HUES64 (cell line): Measurements from ENCODE around the gene PDHX.
"Not testable (repeated sequence)": the region's sequence is repeated elsewhere in the genome, so short reads cannot be mapped to it uniquely, and the experiment has no call there.

Source experiments
- H3K27ac ChIP-seq: 2 replicates; pipeline ENCODE4 v1.7.0; 2013; ENCODE audit warnings: low read depth, low read length, inconsistent platforms
- H3K27me3 ChIP-seq: 2 replicates; pipeline ENCODE4 v1.6.1; 2013; ENCODE audit warnings: mild to moderate bottlenecking, low read length; ENCODE audit not compliant: insufficient read depth
- H3K36me3 ChIP-seq: 2 replicates; pipeline ENCODE4 v1.6.1; 2013; ENCODE audit warnings: mild to moderate bottlenecking, low read length; ENCODE audit not compliant: insufficient read depth
- H3K4me1 ChIP-seq: 2 replicates; pipeline ENCODE4 v1.6.1; 2013; ENCODE audit warnings: mild to moderate bottlenecking, low read length, moderate library complexity; ENCODE audit not compliant: insufficient read depth
- H3K4me3 ChIP-seq: 2 replicates; pipeline ENCODE4 v1.5.1; 2013; ENCODE audit warnings: mild to moderate bottlenecking, low read length, moderate library complexity
- H3K9ac ChIP-seq: 2 replicates; pipeline ENCODE4 v1.6.1; 2013; ENCODE audit warnings: mild to moderate bottlenecking, low read depth, low read length
- H3K9me3 ChIP-seq: 2 replicates; pipeline ENCODE4 v1.6.1; 2013; ENCODE audit warnings: low read depth, low read length; ENCODE audit not compliant: insufficient read depth
- WGBS: fragments of 150-250, 120-280 bp; methylation state at CpG from one replicate; pipeline ENCODE4 v1.1.7; 2013; ENCODE audit warnings: missing lambda C conversion rate; 5-methylcytosine and 5-hydroxymethylcytosine counted together

Gene PDHX

DNA sequence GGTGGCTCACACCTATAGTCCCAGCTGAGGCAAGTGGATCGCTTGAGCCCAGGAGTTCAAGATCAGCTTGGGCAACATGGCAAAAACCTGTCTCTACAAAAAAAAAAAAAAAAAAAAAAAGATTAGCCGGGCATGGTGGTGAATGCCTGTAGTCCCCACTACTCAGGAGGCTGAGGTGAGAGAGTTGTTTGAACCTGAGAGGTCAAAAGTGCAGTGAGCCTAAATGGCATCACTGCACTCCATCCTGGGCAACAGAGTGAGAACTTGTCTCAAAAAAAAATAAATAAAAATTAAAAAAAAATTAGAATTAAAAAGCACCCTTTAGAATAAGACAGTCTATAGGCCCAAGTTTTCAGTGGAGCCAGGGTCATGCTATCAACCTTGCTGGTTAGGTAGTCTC is 95.5 kb downstream of the PDHX start:
- Histone ChIP-seq H3K9me3 (no peaks in the 10 kb centered on the region), H3K4me3 (no peak overlapping the region), H3K27me3 (no peaks in the 10 kb centered on the region), H3K36me3 (no peaks in the 10 kb centered on the region), H3K27ac (no peak overlapping the region), H3K9ac (no peak overlapping the region), H3K4me1 (peaks cover 16% of the 10 kb centered on the region)
- 96% methylated on average over 2 of the region's 2 CpGs for WGBS

DNA sequence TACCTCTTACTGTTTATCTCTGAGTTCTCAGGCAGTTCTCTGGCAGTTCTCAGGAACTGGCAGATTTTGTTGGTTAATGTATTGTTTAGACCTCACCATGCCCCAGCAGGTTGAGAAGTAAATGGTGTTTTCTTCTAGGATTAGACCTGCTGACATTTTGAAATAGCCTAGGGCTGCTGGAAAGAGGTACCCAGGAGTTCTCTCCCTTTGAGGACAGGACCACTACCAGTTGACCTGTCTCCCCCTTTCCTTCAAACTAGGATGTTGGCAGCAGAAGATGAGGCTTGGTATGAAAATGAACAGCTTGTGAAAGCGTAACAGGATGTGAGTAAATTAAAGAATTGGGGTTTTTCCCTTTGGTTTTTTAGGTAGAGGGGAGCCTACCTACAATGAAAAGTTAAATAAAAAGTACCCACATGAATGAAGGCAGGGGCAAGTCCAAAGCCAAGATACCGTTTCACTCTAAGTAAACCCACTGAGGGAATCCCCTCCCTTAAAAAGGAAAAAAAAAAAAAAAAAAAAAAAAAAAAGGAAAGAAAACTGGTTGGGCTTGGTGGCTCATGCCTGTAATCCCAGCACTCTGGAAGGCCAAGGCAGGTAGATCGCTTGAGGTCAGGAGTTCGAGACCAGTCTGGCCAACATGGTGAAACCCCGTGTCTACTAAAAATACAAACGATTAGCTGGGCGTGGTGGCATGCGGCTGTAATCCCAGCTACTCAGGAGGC is 96.2 kb downstream of the PDHX start:
- Histone ChIP-seq H3K9me3 (no peaks in the 10 kb centered on the region), H3K27me3 (no peaks in the 10 kb centered on the region), H3K36me3 (no peaks in the 10 kb centered on the region), H3K4me1 (peaks cover 16% of the 10 kb centered on the region), H3K4me3 (no peak overlapping the region), H3K9ac (no peak overlapping the region), H3K27ac (no peak overlapping the region)
- 96% methylated on average over 7 of the region's 8 CpGs for WGBS

DNA sequence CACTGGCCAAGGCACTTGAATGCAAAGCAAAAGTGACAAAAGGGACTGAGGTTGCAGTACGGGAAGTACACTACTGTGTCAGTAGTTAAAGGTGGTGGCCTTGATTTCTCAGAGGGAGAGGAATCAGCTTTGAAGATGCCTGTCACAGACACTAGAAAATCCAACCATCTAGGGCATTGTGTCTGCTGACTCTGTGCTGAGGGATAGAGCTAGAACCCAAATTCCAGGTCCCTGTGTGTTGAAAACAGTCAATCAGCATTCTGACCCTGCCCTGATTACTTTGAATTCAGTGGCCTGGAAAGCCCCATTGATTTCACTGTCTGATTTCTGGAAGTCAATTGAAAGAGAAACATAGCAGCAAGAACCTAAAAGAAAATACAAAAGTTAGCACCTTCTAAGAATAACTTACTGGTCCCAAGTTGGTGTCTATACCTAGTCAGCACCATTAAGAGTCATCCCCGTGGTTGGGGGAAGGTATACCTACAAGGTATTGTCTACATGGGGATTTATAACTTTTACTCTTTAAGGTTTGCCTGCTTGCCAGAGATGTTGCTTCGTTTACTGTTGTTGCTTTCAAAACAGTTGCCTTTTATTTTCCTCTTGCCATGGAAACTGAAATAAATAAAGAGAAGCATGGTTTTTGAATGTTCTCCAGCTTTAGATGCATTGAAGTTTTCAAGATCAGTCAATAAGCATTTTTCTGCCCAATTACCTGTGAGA is 97.3 kb downstream of the PDHX start:
- 95% methylated on average over 3 of the region's 3 CpGs for WGBS

DNA sequence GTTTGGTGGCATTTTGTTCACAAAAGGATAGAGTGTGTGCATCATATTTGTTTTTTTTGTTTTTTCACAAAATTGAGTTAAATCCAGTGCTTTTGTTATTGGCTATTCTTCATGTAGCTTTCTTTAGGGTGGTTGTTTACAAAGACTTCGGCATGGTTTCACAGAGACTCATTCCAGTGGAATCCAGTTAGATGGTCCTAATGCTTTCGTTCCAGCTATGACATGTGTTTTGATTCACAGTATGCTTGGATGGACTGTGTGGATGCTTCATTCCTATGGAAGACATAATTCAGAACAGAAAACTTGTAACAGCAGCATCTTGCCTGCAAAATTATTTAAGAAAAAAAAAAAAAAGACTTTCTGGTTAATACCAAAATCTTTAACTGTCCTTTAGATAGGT is 97.9 kb downstream of the PDHX start:
- H3K36me3 ChIP-seq: no peaks in the 10 kb centered on the region
- H3K4me3 ChIP-seq: no peak overlapping the region
- H3K9ac ChIP-seq: no peak overlapping the region
- H3K9me3 ChIP-seq: no peaks in the 10 kb centered on the region
- H3K27me3 ChIP-seq: no peaks in the 10 kb centered on the region
- no peak overlapping the region for H3K27ac ChIP-seq
- 91% methylated on average over 2 of the region's 2 CpGs for WGBS
- H3K4me1 ChIP-seq: peaks cover 27% of the 10 kb centered on the region

More for the DNA sequence above, 97.3 kb downstream of the PDHX start:
- no peak overlapping the region for H3K27ac ChIP-seq
- no peaks in the 10 kb centered on the region for H3K36me3 ChIP-seq
- H3K4me3 ChIP-seq: no peak overlapping the region
- peaks cover 26% of the 10 kb centered on the region for H3K4me1 ChIP-seq
- no peaks in the 10 kb centered on the region for H3K27me3 ChIP-seq
- no peaks in the 10 kb centered on the region for H3K9me3 ChIP-seq
- H3K9ac ChIP-seq: no peak overlapping the region

DNA sequence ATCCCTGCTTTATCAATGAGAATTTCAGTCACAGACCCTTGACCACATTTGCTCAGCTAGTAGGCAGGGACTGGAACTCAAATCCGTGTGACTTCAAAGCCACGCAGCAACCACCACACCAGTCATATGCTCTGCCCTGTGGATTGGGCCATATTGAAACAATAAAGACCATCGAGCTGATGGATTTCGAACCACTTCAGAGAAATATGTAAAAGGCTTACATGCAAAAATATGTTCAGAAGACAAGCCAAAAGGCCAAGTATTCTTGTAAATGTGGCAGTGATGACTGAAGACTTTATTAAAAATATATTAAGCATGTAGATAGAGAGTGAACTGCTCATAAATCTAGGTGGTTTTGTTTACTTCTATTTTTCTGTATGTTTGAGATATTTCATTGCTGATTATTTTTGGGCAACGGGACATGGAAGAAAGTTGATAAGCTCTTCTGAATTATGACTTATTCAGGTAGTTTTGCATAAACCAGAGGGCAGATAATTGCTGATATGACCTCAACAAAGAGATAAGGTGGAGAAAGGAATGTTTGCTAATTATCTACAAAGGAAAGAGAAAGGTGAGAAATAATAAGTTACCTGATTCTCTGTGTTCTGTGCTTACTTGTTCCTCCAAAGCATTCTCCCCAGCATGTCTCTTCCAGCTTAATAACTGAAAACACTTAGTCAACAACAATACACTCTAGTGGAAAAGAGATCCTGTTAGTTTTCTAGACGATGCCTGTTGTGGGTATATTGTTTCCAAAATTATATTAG is 99.4 kb downstream of the PDHX start:
- WGBS: 92% methylated on average over 6 of the region's 6 CpGs
- Histone ChIP-seq H3K4me1 (peaks cover 19% of the 10 kb centered on the region), H3K27ac (no peak overlapping the region), H3K9me3 (no peaks in the 10 kb centered on the region), H3K36me3 (no peaks in the 10 kb centered on the region), H3K27me3 (no peaks in the 10 kb centered on the region), H3K4me3 (no peak overlapping the region), H3K9ac (no peak overlapping the region)

DNA sequence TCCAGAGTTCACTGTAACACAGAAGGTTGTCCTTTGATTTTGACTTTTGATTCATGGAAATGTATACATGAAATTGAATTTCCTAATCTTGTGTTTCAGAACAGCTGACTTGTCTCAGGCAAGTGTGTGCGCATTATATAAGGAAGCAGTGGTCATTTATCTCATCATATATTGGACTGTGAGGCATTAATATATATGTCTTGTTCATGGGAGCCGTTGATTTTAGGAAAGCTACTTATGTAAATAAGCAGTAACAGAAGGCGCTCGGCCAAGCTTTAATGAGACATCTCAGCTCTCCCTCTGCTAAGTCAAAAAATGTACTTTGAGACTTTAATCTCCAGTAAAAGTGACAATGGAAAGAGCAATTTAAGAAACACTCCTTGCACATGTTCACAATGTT is 100.5 kb downstream of the PDHX start:
- Histone ChIP-seq H3K27ac (no peak overlapping the region), H3K9ac (no peak overlapping the region), H3K27me3 (no peaks in the 10 kb centered on the region), H3K9me3 (no peaks in the 10 kb centered on the region), H3K4me3 (no peak overlapping the region), H3K4me1 (peaks cover 14% of the 10 kb centered on the region), H3K36me3 (no peaks in the 10 kb centered on the region)
- 96% methylated on average over 4 of the region's 4 CpGs for WGBS

DNA sequence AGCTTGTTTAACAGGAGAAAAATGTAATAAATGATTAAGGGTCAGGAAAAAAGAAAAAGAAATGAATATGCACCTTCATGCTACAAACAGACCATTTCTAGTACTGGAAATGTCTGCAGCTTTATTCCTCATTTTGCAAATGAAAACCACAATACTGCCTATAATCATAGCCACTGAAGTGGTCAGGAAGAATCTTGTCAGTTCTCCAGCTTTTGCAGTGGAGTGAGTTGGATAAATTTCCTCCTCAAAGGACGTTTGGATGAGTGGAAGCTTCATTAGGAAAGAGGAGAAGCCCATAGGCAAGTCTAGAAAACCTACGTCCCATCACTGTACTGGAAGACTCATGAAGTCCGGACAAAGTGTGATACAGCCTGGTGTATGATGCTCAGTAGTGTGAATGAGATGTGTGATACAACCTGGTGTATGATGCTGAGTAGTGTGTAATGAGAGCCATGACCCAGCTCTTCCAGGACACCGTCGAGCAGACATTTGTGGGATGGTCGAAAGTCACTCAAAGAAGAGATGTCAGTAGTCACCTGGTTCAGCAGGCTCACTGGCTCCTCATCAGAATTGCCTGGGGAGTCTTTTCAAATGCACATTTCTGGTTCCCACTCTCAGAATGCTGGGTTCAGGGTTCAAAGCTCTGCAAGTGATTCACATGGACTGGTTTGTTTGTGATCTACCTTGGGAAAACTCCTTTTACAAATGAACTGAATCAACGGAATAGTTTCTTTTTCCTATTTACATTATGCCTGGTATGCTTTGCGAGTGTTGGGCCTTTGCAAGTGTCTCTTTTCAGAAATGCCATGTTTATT is 101.3 kb downstream of the PDHX start:
- Histone ChIP-seq H3K9ac (no peak overlapping the region), H3K36me3 (no peaks in the 10 kb centered on the region), H3K27ac (no peak overlapping the region), H3K4me3 (no peak overlapping the region), H3K4me1 (peaks cover 14% of the 10 kb centered on the region), H3K27me3 (no peaks in the 10 kb centered on the region), H3K9me3 (no peaks in the 10 kb centered on the region)
- WGBS: 64% methylated on average over 8 of the region's 8 CpGs

DNA sequence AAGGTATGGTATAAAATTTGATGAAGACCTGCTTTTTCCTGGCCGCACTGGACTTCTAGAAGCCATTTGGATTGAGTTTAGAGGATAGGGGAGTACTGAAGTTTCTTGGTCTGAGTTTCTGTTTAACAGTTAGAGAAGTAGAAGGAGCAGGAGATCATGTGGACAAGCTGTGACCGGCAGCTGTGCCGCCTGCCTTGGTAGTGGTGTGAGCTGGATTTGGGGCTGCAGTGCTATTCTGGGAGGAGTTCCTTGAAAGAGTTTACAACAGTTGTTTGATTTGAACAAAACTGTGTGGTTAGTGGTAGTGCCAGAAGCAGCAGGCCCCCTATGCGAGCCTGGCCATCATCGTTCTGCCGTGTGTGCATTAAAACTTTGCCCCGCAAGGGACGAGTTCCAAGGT is 105.2 kb downstream of the PDHX start:
- Histone ChIP-seq H3K4me1 (peaks cover 14% of the 10 kb centered on the region), H3K36me3 (no peaks in the 10 kb centered on the region), H3K9ac (no peak overlapping the region), H3K9me3 (no peaks in the 10 kb centered on the region), H3K27ac (no peak overlapping the region), H3K4me3 (no peak overlapping the region), H3K27me3 (no peaks in the 10 kb centered on the region)
- WGBS: 96% methylated on average over 8 of the region's 8 CpGs

DNA sequence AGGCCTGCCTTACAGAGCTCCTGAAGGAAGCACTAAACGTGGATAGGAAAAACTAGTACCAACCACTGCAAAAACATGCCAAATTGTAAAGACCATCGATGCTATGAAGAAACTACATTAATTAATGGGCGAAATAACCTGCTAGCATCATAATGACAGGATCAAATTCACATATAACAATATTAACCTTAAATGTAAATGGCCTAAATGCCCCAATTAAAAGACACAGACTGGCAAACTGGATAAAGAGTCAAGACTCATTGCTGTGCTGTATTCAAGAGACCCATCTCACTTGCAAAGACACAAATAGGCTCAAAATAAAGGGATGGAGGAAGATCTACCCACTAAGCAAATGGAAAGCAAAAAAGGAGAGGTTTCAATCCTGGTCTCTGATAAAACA is 107.5 kb downstream of the PDHX start:
- not testable (repeated sequence) for H3K27me3 ChIP-seq, H3K9me3 ChIP-seq, H3K4me1 ChIP-seq, H3K36me3 ChIP-seq, H3K27ac ChIP-seq, H3K9ac ChIP-seq, H3K4me3 ChIP-seq
- WGBS: 95% methylated on average over 3 of the region's 3 CpGs

DNA sequence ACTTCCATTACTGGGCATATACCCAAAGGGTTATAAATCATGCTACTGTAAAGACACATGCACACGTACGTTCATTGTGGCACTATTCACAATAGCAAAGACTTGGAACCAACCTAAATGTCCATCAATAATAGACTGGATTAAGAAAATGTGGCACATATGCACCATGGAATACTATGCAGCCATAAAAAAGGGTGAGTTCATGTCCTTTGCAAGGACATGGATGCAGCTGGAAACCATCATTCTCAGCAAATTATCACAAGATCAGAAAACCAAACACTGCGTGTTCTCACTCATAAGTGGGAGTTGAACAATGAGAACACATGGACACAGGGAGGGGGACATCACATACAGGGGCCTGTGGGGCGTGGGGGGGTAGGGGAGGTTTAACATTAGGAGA is 111.6 kb downstream of the PDHX start:
- 91% methylated on average over 4 of the region's 4 CpGs for WGBS
- not testable (repeated sequence) for H3K9ac ChIP-seq, H3K36me3 ChIP-seq, H3K27me3 ChIP-seq, H3K9me3 ChIP-seq, H3K27ac ChIP-seq, H3K4me3 ChIP-seq, H3K4me1 ChIP-seq
